Nephron progenitor cell (in vitro differentiated cells): ENCODE data around the gene PRSS1.

Source experiments
- DNase-seq: peaks from one replicate; pipeline ENCODE4 v3.0.0; 2021
- H3K27ac Mint-ChIP-seq: 2 replicates; pipeline ENCODE4 v1.8.0; 2021; ENCODE audit warnings: mild to moderate bottlenecking, moderate library complexity, mixed read lengths
- H3K27me3 Mint-ChIP-seq: 2 replicates; pipeline ENCODE4 v1.8.0; 2021; ENCODE audit warnings: mild to moderate bottlenecking, low read depth, mixed read lengths; ENCODE audit not compliant: poor library complexity
- H3K36me3 Mint-ChIP-seq: 2 replicates; pipeline ENCODE4 v1.8.0; 2021; ENCODE audit warnings: low read depth, mixed read lengths
- H3K4me1 Mint-ChIP-seq: 2 replicates; pipeline ENCODE4 v1.8.0; 2021; ENCODE audit warnings: mixed read lengths
- H3K4me3 Mint-ChIP-seq: 2 replicates; pipeline ENCODE4 v1.8.0; 2021; ENCODE audit warnings: mild to moderate bottlenecking, moderate library complexity, mixed read lengths
- H3K9me3 Mint-ChIP-seq: 2 replicates; pipeline ENCODE4 v1.8.0; 2021; ENCODE audit warnings: mild to moderate bottlenecking, moderate library complexity, mixed read lengths
- CTCF ChIP-seq: fragments of 200-600 bp; sonication (generic); IDR thresholded peaks from 2 replicates; pipeline ENCODE4 v1.5.0; 2021; ENCODE audit warnings: antibody characterized with exemption

PRSS1 gene

GRCh38 chr7:142799437-142799835, 50.2 kb downstream of the PRSS1 start:
- Mint-ChIP-seq H3K27me3 (peaks cover 90% of the 10 kb centered on the region), H3K27ac (no peak overlapping the region), H3K4me1 (peaks cover 16% of the 10 kb centered on the region), H3K36me3 (no peaks in the 10 kb centered on the region), H3K4me3 (no peak overlapping the region), H3K9me3 (no peaks in the 10 kb centered on the region)
- TF ChIP-seq CTCF = no peak
- DNase-seq = no peak

- no peak for DNase-seq
- Mint-ChIP-seq H3K9me3 (no peaks in the 10 kb centered on the region), H3K36me3 (no peaks in the 10 kb centered on the region), H3K4me1 (peaks cover 16% of the 10 kb centered on the region), H3K27ac (no peak overlapping the region), H3K4me3 (no peak overlapping the region), H3K27me3 (peaks cover 90% of the 10 kb centered on the region)
- TF ChIP-seq CTCF = no peak
Measured at GRCh38 chr7:142800088-142800487, 50.8 kb downstream of the PRSS1 start.

GRCh38 chr7:142800699-142801260, 51.5 kb downstream of the PRSS1 start:
- Mint-ChIP-seq H3K36me3 (no peaks in the 10 kb centered on the region), H3K9me3 (no peaks in the 10 kb centered on the region), H3K27me3 (peaks cover 90% of the 10 kb centered on the region), H3K27ac (no peak overlapping the region), H3K4me3 (no peak overlapping the region), H3K4me1 (peaks cover 16% of the 10 kb centered on the region)
- TF ChIP-seq CTCF = no peak
- no peak for DNase-seq

GRCh38 chr7:142801601-142802295, 52.5 kb downstream of the PRSS1 start:
- Mint-ChIP-seq H3K4me1 (peaks cover 9% of the 10 kb centered on the region), H3K27me3 (peaks cover 89% of the 10 kb centered on the region), H3K4me3 (no peak overlapping the region), H3K9me3 (no peaks in the 10 kb centered on the region), H3K36me3 (no peaks in the 10 kb centered on the region), H3K27ac (no peak overlapping the region)
- no peak for DNase-seq
- TF ChIP-seq CTCF = no peak

- peaks cover 89% of the 10 kb centered on the region for H3K27me3 Mint-ChIP-seq
- no peak overlapping the region for H3K4me3 Mint-ChIP-seq
- no peaks in the 10 kb centered on the region for H3K9me3 Mint-ChIP-seq
- no peak for DNase-seq
- peaks cover 9% of the 10 kb centered on the region for H3K4me1 Mint-ChIP-seq
- H3K27ac Mint-ChIP-seq = no peak overlapping the region
- H3K36me3 Mint-ChIP-seq = no peaks in the 10 kb centered on the region
- no peak for TF ChIP-seq CTCF
Measured at GRCh38 chr7:142802301-142802700, 53.0 kb downstream of the PRSS1 start.
